IPS DF 19.7 (cell line): ENCODE results near the gene ARHGAP28.
A peak's percentile ranks its signal among the peaks of the same experiment; 100 is the strongest.

Experiments
- DNase-seq: peaks from one replicate; pipeline ENCODE4 v3.0.0-alpha.2; 2013; ENCODE audit warnings: low read depth, low spot score

The ARHGAP28 gene, protein sequence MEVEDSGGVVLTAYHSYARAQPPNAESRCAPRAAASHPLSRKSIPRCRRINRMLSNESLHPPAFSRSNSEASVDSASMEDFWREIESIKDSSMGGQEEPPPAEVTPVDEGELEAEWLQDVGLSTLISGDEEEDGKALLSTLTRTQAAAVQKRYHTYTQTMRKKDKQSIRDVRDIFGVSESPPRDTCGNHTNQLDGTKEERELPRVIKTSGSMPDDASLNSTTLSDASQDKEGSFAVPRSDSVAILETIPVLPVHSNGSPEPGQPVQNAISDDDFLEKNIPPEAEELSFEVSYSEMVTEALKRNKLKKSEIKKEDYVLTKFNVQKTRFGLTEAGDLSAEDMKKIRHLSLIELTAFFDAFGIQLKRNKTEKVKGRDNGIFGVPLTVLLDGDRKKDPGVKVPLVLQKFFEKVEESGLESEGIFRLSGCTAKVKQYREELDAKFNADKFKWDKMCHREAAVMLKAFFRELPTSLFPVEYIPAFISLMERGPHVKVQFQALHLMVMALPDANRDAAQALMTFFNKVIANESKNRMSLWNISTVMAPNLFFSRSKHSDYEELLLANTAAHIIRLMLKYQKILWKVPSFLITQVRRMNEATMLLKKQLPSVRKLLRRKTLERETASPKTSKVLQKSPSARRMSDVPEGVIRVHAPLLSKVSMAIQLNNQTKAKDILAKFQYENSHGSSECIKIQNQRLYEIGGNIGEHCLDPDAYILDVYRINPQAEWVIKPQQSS

DNA sequence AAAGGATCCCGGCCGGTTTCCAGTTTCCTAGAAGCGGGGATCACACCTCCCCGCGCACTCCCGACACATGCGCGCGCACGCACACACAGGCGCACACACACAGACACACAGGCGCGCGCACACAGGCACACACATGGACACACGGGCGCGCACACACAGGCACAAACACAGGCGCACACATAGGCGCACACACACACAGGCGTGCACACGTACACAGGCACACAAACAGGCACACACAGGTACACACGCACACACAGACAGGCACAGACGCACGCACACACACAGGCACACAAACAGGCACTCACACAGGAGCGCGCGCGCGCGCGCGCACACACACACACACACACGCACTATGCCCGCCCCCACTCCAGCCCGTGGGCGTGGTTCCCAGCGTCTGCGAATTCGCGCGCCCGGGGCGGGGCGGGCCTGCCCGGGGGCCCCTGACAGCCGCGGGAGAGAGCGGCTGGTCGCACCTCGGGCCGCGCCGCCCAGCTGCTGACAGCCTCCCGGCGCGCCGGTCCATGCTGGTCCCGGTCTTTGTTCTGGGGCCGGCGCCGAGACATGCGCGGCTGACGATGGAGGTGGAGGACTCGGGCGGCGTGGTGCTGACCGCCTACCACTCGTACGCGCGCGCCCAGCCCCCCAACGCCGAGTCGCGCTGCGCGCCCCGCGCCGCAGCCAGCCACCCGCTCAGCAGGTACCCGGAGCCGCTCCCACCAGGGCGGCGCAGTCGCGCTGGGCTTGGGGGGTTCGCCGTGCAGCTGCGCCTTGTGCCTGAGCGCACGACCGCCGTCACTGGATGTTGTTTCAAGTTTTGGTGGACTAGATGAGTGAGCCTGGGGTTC lies at the start of gene ARHGAP28:
Gene ARHGAP28 (plus strand): TSS at position 470 of the 845 bp plus-strand sequence. CDS start 106 bp downstream, at position 576.
- peak; percentile 52 for DNase-seq

DNA sequence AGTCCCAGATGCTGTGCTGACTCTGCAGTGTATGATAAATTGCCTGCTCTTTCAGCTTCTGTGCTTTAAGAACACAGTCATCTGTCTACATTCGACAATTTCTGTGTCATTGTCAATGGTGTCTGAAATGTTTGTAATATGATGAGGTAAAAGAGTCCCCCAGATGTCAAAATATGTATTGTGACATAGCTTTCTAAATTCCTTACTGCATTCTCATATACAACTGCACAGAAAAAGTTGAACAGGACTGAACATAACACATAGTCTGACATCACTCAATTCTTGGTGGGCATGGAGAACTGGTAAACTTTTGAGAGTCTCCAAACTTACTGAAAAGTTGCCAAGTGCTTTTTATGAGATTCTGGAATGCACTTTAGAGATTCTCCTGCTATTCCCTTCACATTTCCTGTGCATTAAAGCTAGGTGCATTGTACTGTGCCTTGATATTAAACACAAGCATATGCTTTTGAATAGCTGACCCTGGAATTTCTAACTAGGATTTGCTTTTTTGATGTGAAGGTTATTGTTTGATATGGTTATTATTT lies 48.1 kb upstream of the ARHGAP28 start:
- no peak for DNase-seq

DNA sequence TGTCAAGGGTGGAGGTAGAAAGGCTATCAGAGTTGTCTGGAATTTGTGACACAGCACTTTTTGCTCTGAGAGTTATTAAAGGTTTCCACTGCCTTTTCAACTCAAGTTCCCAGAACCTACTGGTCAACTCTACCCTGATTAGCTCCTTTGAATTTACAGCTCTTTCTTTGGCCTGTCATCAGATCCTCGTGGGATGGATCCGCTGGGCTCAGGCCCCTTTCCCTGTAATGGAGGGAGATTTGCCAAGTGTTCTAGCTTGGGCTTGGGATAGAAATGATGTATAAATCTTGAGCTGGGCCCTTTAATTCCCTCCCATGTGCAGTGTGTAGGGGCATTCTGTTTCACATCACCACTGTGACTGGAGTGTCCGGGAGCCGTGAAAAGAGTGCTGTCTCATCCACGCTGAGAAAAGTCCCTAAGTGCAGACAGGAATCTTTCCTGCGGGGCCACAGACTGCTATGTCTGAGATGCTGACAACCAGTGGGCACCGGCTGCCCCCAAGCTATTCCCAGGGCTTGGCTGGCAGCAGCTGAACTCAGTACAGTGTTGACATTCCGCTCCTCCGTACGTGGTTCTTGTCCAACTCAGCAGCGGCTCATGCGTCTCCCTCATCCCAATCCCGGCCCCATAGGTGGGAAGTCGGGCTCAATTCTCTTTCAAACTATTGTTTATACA lies 46.9 kb upstream of the ARHGAP28 start:
- DNase-seq, result no peak

DNA sequence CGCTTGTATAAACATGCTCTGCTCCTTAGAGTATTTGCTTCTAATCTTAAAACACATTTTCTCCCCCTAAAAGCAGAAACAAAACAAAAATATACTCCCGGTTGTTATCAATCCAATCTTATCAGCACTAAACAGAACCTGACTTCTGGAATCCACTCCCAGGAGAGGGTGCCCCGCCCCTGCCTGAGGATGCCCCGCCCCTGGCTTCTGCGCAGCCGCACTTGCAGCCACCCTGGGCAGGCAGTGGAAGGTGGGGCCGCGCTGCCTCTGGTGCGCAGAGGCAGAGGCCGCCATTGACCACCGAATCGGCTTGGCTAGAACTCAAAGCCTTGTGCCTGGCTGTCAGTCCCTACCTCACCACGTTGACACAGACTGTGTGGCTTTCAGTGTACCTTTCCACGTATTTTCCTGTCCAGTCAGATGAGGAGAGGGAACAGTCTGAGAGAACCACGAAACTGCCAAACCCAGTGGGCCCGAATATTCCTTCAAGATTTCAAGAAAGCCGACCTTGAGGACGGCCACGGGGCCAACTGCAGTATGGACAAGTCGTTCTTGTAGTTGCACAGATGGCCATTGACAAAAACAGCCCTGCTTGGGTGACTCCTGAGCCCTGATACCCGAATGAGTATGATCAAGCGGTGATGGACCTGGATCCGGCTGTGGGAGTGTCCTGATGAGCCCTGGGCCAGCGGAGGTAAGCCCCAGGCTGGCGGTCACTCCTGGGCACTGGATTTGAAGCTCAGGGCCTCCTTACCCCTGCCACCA lies 46.2 kb upstream of the ARHGAP28 start:
- no peak for DNase-seq

DNA sequence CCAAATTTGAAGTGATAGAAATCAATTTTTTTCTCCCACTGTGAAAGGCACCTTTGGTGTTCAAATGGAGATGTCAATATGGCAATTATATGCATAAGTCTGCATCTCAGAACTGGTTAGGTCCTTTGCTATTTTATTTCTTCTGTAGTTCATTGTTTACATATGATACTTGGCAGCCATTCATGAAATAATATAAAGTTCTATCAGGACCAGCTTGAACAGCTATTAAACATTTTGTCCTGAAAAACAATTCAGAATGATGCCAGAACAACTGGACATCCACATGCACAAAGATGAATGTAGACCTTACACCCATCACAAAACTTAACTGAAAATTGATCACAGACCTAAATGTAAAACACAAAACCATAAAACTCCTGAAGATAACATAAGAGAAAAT lies 41.8 kb upstream of the ARHGAP28 start:
- no peak for DNase-seq

DNA sequence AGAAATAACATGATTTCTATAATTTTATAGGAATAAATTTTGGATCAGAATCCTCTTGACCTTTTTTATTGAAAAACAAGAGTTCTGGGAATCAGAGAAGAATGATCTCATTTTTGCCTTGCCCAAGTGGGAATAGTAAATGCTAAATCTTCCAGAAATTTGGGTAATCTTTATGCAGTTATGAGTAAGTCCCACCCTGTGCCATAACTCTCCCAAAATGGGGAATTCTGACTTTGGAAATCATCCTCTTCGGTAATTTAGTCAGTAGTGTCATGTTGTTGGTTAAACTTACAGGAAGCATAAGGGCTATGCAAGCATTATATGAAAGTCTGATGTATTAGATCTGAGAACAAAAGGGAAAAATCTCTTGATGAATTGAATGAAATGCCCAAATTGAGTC lies 20.6 kb upstream of the ARHGAP28 start:
- DNase-seq, result no peak

DNA sequence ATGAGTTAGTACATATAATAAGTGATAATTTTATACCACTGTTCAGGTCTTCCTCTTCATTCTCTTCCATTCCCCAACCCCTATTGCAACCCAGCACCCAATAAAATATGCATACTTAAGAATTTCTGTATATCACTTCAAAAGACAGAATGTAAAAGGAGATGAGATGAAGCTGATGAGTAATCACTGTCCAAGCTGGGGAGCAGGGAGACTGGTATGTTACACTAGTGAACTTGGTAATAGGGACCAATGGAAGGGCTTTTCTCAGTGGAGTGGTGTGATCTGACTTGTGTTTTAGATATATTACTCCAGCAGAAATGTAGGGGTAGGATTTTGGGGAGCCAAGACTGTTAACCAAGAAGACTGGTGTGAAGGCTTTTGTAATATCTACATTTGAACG lies 18.0 kb upstream of the ARHGAP28 start:
- DNase-seq, result no peak

DNA sequence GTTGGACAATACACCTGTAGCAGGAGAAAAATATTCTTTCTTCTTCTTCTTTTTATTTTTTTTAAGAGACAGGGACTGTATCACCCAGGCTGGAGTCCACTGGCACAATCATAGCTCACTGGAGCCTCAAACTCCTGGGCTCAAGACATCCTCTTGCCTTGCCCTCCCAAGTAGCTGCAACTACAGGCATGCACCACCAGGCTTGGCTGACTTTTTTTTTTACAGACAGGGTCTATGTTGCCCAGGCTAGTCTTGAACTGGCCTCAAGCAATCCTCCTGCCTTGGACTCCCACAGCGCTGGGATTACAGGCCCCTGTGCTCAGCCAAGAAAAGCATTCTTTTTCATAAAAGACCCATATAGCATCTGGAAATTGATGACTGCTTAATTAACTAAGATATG lies 17.1 kb upstream of the ARHGAP28 start:
- no peak for DNase-seq

DNA sequence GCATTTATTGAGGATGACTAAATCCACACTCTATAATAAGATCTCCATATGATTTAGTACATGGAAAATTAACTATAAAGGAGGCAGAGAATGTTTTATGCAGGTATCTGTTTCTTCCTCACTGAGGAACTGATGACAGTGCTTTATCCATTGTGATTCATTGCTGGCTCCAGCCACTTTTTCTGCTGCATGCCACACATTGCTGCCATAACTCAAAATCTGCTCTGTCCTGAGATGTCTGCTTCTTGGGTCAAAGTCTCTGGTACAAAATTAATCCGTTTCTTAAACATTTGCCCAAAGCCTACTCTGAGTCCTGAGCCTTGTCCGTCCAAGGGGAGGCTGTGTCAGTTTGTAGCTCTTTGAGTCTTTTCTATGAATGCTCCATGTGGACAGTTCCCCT lies 15.5 kb upstream of the ARHGAP28 start:
- DNase-seq, result no peak

DNA sequence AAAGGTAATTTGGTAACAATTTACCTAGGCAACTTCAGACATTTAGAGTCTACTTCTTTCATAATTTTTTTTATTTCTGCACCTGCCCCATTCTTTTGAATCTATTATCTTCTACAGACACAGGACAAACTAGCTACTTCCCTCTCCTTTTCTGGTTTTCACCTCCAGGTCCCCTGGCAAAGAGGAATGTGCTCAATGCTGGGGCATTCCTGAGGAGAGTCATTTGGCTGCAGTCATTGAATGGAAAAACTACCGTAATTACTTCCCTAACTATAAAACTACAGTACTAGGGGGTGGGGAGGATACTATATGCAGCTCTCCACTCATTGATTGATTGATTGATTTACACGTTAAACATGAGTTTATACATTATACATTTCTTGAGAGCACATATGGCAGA lies 11.2 kb upstream of the ARHGAP28 start:
- no peak for DNase-seq

DNA sequence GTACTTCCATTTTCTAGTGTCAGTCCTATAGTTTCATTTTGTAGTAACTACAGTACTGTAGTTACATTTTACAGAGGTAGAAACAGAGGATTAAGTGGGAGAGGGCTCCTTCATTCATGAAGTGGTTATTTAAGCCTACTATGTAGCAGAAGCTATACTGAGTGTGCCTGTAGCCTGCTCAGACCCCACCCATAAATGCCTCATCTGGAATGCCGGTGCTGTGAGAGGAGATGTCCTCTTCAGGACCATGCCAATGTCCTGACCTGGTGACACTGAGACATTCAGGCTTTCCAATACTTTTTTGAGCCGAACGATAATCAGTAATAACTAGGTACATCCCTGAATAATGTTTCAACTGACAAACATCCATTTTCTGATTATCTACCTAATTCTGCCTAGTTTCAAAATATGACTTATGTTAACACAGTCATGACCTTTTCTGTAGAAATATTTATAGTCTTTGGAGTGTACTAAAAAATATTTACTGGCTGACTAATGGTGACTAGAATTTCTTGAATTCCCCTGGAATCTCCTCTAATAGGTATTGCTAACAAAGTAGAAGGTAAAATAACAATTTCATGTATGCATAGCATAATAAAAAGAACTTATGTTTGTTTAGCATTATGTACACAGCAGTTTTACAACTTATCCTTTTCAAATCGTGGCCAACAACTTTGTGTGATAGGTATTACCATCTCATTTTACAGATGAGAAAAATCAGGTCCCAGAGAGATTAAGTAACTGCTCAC lies 10.2 kb upstream of the ARHGAP28 start:
- no peak for DNase-seq

DNA sequence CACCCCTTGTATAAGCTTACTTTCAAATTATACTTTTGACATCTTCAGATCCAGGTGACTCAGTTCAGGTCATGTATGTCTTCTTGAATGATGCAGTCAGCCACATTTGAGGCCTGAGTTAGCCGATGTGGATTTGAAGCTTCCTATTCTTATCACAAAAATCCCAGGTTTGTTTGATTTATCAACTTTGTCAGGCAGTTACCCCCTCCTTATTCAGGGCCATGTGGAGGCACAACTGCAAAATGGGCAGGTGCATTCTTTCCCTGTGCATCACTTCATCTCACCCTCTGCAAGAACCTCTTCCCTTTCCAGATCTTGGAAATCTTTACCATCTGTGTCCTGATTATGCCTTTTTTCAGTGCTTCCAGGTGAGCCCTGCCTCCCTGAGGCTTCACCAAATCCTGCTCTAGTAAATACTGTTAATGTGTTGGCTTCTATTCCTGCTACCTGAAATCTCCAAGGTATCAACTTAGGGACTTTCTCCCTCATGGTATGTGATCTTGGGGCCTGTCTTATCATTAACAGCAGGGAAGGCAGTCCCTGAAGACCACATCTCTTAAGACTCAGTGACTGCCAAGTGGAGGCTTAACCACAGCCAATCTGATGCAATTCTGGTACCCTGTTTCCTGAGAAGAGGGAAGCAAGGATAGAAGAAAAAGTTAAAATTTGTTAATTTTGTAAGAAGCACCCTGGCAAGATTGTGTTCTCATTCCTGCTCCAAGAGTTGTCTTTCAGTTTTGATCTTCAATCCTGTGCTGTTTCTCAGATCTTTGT lies 9.4 kb upstream of the ARHGAP28 start:
- DNase-seq, result no peak

DNA sequence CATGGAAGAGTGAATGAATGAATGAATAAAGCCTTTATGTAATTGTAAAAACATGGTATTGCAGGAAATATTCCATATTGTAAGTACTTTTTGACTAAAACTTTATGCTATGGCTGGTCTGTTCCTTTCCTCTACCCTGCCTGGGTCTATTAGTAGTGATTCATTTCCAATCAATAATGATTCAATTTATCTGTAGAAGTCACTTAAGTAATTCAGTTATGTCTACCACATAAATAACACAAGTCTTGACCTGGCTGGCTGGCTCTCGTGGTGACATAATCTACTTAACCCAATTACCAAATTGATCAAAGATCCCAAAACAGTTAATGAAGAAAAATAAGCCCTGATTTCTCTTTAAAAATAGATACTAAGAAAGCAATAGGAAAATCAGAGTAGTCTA lies 7.8 kb upstream of the ARHGAP28 start:
- DNase-seq, result no peak

DNA sequence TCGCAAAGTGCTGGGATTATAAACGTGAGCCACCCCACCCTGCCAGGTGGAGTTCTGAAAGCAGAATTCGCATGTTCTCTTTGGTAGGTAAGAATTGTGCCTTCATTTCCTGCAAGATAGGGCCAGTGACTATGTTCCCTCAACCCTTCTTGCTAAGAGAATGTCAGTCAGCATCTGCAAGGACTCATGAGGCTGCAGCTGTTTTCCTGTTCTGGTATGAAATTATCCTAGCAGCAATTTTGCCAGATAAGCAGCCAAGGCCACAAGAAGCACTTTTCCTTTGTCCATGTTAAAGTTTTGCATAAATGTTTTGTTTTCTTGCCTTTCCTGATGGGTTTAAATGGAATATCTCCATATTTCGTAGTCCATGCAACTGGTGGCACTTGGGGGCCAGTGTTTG lies 6.8 kb upstream of the ARHGAP28 start:
- no peak for DNase-seq

DNA sequence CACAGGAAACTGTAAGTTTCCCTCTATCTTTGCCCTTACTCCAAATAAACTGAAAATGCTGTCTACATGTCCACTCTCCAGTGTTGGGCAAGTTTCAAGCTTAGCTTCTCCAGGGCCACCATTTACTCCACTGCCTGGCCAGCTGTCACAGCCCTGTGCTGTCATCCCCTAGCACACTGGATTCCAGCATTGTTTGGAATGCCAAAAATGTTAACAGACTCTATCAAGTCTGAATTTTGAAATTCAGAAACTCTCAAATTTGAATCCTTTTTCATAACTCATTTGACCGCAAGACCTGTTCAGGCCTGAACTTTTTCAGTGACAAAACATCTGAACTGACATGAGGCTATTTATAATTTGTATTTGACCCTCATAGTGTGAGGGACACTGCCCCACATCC lies 5.2 kb upstream of the ARHGAP28 start:
- DNase-seq, result no peak

DNA sequence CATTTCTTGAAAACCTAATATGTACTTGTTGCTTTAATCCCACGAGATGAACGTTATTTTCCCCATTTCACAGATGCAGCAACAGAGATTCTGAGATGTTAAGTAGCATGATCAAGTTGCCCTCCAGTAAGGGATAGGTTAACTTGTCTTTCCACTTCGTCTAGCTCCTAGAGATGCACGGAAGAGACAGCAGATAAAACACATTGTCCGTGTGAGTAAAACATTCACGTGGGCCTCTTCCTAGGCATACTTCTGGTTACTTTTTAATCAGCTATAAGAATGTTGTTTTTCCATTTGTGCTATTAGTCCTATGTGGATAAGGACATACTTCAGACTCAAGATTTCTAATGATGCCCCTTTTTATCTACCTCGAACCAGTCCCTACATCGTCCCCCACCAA lies 1.2 kb upstream of the ARHGAP28 start:
- DNase-seq, result no peak

DNA sequence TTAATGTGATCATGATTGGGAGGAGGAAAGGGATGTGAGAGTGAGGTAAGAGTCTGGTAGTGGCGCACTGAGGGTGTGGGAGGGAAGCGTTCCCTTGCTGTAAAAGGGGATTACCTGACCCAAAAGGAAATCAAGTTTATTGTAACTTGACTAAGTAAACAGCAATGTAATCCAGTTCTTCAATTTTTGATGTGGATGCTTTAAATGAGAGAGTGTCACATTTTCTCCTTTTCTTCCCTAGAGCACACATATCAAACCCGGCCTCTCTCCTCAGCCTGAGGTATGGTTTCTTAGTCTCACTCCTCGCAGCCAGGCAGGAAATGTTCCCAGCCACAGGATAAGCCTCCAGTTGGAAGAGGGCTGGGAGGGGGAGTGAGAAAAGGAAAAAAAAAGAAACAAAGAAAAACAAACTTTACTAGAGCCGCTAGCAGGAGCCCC lies 688 bp upstream of the ARHGAP28 start:
- no peak for DNase-seq

DNA sequence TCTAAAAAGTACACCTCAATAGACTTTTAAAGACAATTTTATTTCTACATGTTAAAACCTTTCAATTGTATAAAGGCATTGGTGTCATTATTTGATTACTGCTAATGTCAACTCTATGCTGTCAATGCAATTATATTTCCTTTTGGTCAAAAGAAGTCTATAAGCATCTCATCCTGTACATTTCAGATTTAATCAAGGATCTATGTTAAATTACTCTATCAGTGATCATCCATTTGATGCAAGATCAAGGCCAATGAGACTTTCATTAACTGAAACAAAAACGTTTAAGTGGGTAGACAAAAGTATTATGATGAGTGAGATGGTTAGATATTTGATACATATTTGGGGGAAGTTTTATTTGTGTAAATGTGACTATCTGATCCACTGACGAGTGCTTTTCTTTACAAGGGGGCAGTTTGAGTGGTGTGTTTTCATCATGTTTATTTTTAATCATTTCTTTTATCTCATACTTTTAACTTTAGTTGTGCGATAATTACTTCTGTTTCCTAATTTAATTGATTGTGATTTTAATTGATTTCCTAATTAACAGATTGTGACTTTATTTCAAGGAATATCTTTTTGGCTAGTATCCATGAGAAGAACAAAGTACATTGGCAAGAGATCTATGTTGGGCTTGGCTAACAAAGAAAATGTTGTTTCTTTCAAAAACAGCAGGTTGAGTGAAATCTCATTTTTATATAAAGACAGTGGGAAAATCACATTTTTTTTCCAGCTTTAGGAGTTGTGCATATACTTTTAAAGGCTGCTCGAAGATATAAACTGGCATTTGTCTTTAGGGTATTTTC lies 1.1 kb downstream of the ARHGAP28 start:
- DNase-seq, result no peak
